GM18498 (cell line): ENCODE measurements around the gene PFKM.

Source experiments
- ATAC-seq: cut with Tn5 transposase; IDR thresholded peaks from one replicate; pipeline ENCODE4 v1.9.1; 2021; ENCODE audit warnings: mild to moderate bottlenecking, moderate library complexity; ENCODE audit not compliant: unreplicated experiment

PFKM gene

DNA sequence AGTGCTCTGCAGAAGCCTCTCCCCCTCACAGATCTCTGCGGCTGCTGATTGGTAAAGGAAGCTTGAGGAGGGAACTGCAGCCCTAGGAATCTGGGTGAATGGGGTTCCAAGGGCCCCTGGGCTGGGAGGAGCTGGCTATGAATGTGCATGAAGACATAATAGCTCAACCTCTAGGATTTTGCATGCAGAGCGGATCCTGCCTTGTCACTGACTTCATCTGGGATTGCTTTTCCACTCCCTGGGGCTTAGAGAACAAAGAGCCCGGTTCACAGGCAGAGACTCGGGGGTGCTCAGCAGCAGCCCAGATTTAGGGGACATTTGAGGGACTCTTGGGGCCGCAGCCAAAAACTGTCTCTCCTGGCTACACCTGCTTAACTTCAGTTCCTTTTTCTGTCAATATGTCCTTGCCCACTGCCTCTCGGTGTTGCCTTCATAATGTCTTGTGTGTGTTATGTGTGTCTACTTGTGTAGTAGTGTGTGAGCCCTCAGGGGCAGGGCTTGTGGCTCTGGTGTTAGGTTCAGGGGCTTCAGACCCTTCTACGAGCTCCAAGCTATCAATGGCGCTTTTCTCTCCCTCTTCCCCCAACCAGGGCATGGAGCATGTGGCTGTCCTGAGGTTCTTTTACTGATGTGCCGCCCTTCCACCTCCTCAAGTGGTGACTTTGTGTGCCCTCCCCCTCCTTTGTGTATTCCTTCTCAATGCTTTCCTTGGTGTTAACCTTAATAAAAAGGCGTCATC lies 66.2 kb downstream of the PFKM start:
- ATAC-seq: no peak

DNA sequence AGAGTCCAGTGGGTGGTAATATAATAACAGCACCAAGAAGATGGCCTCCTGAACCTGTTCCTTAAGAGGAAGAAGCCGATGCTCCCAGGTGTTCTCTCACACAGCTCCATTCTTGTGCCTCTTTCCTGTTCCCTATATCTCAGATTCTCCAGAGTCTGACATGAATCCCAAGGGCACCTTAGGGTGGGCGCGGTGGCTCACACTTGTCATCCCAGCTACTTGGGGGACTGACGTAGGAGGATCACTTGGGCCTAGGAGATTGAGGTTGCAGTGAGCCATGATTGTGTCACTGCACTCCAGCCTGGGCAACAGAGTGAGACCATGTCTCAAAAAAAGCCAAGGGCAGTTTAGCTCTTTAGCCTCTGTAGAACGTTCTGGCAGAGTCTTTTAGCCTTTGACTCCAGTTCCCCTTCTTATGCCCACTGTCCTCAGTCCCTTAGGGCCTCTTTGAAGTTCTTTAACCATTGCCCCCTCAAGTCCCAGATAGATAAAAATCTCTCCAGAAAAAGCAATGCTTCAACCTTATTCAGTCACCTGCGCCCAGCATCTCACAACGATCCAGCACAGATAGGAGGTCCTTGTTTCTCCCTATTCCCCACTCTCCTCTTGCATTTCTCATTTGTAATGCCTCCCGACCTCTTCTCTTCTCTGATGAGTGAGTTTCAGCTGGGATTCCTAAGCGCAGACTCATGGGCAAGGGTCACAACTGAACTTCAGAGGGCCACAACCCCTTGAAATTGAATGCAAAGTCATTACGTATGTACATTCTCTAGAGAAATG lies 68.9 kb downstream of the PFKM start:
- no peak for ATAC-seq

DNA sequence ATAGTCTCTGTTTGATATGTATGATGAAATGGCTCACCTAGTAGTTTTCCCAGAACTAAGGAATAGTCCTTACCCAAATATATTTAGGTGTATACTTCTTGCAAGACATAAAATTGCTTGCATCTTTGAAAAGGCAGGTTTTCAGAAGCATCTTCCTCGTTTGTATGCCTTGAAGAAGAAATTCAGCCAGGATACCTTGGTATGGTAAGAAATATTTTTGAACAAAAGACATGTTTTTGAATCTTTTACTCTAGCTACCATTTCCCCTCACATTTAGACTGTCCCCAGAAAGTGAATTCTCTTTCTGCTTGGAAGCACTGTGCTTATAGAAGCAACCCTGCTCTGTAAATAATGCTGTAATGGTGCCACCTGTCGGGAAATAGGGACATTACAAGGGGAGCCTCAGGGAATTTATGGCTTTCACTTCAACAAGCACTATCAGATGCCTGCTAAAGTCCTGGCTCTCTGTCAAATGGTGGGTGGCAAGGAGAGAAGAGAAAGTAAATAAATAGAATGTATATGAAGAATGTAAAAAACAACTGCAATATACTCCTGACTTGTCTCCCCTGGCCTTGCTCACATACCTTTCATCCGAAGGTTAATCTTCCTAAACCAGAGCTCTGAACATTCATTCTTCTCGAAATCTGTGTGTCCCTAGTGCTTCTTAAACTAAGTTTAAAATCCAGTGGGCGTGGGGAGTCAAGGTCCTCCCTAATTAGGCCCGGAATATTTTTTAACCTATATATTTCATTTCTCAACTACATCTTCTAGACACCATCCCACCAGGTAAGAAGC lies 70.4 kb downstream of the PFKM start:
- peak; percentile 74 for ATAC-seq

DNA sequence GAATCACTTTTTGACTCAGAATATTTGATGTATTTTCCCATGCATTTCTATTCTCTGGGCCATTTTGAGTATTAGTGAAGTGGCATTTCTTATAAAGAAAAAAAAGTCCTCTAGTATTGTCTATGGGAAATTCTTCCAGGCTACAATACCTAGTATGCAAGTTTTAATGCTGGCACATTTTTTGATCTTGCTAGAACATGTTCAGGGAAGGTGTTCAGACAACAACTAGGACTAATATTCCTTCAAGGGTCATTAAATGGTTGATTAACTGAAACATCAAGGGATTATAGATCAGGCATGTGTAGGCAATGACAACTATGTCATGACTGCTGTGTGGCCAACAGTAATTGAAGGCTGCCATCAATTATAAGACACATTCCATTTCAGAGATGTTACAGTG lies 71.9 kb downstream of the PFKM start:
- no peak for ATAC-seq

DNA sequence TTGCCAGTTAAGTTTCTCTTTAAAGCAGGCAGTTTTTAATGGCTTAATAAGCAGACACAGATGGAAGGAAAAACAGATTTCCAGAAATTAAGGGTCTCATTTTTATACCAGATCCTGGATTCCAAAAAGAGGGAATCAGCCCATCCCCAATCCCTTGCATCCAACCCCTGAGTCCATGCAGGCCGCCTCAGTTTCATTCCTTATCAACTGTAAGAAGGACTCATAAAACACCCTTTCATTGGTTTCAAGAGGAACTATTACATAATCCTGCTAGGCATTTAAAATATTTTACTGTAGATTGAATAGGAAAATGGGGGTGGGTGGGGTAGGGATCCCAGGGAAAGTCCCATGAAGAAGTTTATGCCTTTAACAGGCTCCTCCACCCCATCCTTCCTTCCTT lies 73.7 kb downstream of the PFKM start:
- ATAC-seq: no peak

DNA sequence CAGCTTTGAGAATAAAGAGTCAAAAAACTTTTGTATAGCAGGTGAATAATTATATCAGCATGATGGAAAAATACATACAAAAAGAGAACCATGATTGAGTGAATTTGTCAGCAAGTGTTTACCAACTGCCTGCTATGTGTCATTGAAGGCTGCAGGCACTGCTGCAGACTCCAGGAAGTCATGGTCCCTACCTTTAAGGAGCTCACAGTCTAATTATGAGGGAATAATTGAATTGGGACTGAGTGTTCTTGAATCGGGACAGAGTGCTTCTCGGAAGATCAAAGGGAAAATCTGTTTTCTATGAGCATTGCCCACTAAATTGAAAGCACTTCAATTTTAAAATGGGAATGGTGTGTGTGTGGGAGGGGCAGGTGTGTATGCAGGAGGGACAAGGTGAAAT lies 74.5 kb downstream of the PFKM start:
- ATAC-seq: no peak

DNA sequence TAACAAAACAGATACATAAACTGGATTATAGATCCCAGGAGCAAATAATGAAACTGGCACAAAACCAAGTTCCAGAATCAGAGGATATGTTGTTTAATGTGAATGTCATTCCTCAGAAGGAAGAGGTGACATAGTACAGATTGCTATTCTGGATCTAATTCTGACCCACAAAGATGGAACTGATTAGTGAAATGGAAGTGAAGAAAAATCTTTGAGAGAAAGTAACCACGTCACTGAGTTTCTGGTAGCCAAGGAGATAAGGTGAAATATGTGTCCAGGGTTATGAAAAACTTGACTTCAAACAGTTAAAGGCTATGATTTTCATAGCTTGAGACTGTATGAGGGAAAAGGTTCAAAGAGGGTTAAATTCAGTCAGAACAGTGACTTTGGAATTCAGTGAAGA lies 75.6 kb downstream of the PFKM start:
- no peak for ATAC-seq
